ENCODE data around the gene NT5C3A. TPM values are rescaled to one million over a fixed set of nuclear protein-coding genes. Genes with fewer than 3 reads are reported as not detected.

NT5C3A gene
- 17.2 and 25.2 TPM in 2 replicates for total RNA-seq

DNA sequence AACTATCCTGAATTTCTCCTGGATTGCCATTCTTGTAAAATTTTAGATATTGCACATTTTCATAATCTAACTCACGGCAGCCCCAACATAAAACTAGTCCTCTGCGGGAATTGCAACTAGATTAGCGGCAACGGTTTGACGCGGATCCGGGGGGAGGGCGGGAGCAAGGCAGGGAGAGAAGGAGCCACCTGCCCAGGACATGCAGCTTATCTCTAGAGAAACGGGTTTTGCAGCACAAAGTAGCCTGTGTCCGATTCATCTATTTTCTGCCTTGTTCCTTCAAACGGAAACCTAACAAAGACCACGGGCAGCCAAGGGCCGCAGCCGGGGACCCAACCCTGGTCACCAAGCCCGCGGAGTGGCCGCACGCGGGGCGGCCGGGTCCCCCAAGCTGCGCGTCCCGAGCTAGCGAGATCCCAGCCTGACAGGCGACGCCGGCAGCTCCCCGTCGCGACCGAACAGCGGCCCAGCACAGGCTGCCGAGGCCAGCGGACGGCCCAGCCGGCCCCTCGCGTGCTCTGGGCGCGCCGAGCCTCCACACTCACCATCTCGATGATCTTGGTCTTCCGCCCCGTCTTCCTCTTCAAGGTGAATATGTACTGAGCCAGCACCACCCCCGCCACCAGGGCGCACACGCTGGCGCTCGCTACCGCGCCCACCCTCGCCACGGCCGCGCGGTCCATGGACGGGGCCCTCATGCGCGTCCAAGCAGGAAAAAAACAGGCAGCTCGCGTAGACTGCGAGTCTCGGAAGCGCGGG, at the start of gene NT5C3A:
NT5C3A (minus strand) TSS at position 754 of the 759 bp plus-strand sequence; CDS start at position 683, 71 bp downstream.

DNA sequence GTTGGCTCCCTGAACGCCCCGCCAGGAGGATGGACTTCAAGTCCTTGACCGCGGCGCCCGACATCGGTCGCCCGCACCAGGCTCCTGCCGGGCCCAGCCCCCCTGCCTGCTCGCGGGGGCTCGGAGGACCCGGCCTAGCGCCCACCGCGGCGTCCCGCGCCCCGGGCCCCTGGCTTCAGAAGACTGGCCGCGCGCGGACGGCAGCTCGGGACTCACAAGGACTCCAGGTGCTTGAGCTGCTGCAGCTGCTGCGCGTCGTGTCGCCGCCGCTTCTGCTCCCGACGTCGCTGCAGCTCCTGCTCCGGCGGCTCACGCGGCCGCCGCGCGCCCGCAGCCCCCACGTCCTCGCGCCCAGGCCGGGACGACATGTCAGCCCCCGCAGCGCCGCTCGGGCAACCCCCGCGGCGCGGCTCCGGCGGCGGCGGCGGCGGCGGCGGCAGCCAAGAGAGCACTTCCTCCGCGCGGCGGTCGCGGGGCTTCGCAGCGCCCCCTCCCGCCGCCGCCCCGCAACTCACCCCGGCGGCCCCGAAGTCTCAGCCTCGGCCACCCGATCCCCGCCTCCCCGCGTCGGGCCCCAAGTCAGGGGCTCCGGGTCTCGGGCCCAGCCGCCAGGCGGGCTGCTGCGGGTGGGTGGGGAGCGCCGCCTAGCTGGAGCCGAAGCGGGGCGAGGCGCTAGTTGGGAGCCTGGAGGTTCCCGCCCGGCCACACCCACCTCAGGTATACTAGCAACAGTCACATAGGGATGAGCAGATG, 46.6 kb upstream of the NT5C3A start, which contains the start of gene RP9:
RP9 (minus strand) TSS at position 400 of the 753 bp plus-strand sequence; CDS start at position 368, 32 bp downstream.

Other genes starting within 250 kb of the NT5C3A start
- gene KBTBD2, start 171.0 kb downstream of the NT5C3A start, total RNA-seq = 34.2 and 38.3 TPM in 2 replicates
- gene FKBP9, start 105.3 kb downstream of the NT5C3A start, total RNA-seq = 104 and 117 TPM in 2 replicates
- 13.9 and 16.0 TPM in 2 replicates for gene RP9, start 46.6 kb upstream of the NT5C3A start, total RNA-seq
- gene BBS9, start 66.8 kb upstream of the NT5C3A start, total RNA-seq = 7.1 and 10.7 TPM in 2 replicates

All from mammary microvascular endothelial cell (primary cell).